GM12873 (cell line): ENCODE measurements around the gene PID1.

ENCODE experiments used
- CTCF ChIP-seq: IDR thresholded peaks from 2 replicates; pipeline ENCODE4 v1.5.1; 2012; ENCODE audit warnings: low read depth, mild to moderate bottlenecking, moderate library complexity, low read length, control low read depth; ENCODE audit not compliant: insufficient read depth; ENCODE audit errors: missing control alignments

PID1 gene

GRCh38 chr2:229297247-229297646, 26.2 kb upstream of the PID1 start:
- TF ChIP-seq CTCF: no peak

- TF ChIP-seq CTCF: no peak
These were observed 25.4 kb upstream of the PID1 start for GRCh38 chr2:229296536-229296935.

- TF ChIP-seq CTCF: no peak
These were observed 24.9 kb upstream of the PID1 start for GRCh38 chr2:229296016-229296415.

GRCh38 chr2:229287823-229288222, 16.7 kb upstream of the PID1 start:
- no peak for TF ChIP-seq CTCF

- TF ChIP-seq CTCF: no peak
These were observed 11.9 kb upstream of the PID1 start for GRCh38 chr2:229282758-229283546.

- no peak for TF ChIP-seq CTCF
These were observed 8.4 kb upstream of the PID1 start for GRCh38 chr2:229279516-229279915.

- TF ChIP-seq CTCF: no peak
These were observed 4.4 kb upstream of the PID1 start for GRCh38 chr2:229275506-229275905.
